Muscle of arm (tissue), 14 donors: ENCODE data around the gene SUSD4. TPM values are rescaled to one million over a fixed set of nuclear protein-coding genes. Genes with fewer than 3 reads are reported as not detected.
"Not testable (repeated sequence)": the region's sequence is repeated elsewhere in the genome, so short reads cannot be mapped to it uniquely, and the experiment has no call there.

ENCODE experiments used
- DNase-seq: peaks from one replicate; pipeline ENCODE4 v3.0.0-alpha.2; 2013
- long read RNA-seq, 11 donors: transcript quantifications; one replicate each; lab custom pipeline, GENCODE V29; 2026
- polyA plus RNA-seq, 12 donors: library from polyadenylated mRNA; unstranded; fragments of 120-200 nt; gene quantifications; one replicate each; pipeline ENCODE4 v1.2.1, GENCODE V29; 2013; ENCODE audit not compliant: insufficient read length in 12 of 12

Gene SUSD4, protein sequence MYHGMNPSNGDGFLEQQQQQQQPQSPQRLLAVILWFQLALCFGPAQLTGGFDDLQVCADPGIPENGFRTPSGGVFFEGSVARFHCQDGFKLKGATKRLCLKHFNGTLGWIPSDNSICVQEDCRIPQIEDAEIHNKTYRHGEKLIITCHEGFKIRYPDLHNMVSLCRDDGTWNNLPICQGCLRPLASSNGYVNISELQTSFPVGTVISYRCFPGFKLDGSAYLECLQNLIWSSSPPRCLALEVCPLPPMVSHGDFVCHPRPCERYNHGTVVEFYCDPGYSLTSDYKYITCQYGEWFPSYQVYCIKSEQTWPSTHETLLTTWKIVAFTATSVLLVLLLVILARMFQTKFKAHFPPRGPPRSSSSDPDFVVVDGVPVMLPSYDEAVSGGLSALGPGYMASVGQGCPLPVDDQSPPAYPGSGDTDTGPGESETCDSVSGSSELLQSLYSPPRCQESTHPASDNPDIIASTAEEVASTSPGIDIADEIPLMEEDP
- polyA plus RNA-seq = 1 to 10 TPM in 10 of 12 donors, not detected in 2; 2.7 to 9.7 (median 4.0) TPM
- long read RNA-seq, donor 1 = 0 reads
- long read RNA-seq, donor 2, partial matches to known transcripts = 0 of 1 reads
- long read RNA-seq, donor 2, other reads (novel, unspliced or antisense) = 0 of 1 reads
- long read RNA-seq, donor 3, partial matches to known transcripts = 0 of 1 reads
- long read RNA-seq, donor 3, other reads (novel, unspliced or antisense) = 0 of 1 reads
- long read RNA-seq, donor 4 = 0 reads
- long read RNA-seq, donor 5, partial matches to known transcripts = 0 of 1 reads
- long read RNA-seq, donor 5, other reads (novel, unspliced or antisense) = 0 of 1 reads
- long read RNA-seq, donor 6 = 0 reads
- long read RNA-seq, donor 7 = 0 reads
- long read RNA-seq, donor 8, partial matches to known transcripts = 0 of 1 reads
- long read RNA-seq, donor 8, other reads (novel, unspliced or antisense) = 0 of 1 reads
- long read RNA-seq, donor 9 = 0 reads
- long read RNA-seq, donor 10 = 0 reads
- long read RNA-seq, donor 11, partial matches to known transcripts = 0 of 1 reads
- long read RNA-seq, donor 11, other reads (novel, unspliced or antisense) = 0 of 1 reads

DNA sequence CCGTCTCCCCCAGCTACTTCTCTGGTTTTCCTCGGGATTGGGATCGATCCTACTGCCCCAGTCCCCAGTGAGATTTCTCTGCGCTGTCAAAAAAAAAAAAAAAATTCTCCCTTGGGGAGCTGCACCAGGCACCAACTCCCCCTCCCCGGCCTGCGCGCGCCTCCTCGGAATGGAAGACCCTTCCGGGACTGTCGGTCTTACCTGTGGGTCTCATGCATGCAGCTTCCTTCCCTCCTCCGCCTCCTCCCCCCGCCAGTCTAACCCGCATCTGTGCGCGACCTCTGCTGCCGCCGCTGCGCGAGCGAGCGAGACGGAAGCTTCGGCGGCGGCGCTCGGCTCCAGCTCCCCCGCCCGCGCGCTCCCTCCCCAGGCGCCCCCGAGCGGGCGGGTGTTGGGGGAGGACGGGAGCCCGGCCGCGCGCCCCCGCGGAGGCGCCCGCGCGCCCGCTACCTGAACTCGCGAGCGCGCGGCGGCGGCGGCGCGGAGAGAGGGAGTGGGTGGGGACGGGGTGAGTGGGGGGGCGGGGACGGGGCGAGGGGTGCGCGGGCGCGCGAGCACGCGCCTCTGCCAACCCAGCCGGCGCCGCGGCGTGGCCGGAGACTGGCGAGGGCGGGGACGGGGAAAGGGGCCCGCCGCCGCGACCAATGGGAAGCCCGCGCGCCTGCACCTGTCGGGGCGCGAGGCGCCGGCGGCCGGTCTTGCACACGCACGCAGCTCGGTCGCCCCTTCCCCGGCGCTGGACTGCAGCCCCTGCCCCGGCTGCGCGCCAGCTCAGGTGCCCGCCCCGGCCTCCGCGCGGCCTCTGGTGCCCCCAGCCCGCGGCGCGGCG is at the start of gene SUSD4:
SUSD4 (minus strand) TSS at position 321 of the 829 bp plus-strand sequence. CDS start 751 bp downstream, outside the sequence.
- DNase-seq = no peak

DNA sequence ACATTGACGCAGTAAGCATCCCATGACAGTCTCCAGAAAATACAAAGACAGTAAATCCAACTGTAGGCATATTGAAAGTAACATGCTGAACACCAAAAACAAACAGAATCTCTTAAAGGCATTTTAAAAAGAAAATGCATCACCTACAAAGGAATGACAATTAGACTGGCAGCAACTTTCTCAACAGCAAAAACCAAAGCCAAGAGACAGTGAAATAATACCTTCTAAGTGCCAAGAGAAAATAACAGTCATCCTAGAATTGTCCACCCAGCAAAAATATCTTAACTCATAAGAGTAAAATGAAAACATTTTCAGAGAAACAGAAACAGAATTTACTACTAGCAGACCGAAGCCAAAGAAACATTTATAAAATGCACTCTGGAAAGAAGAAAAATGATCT is 49.2 kb upstream of the SUSD4 start:
- DNase-seq = no peak

DNA sequence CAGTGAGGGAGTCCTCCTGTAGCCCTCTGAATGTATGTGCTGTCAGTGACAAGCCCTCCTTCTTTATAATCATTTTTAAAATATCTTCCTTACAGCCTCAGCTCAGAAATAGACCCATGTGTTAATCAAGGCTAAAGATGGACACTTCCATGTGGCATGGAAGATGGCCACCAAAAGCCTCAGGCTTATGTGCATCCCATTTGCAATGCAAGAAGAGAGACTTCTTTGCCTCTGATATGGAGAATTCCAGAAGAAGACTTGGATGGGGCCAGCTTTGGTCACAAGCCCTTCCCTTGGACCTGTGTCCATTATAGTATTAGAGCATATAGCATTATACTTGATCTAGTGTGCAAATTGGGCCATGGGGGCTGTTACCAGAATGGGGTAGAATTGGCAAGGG is 47.7 kb upstream of the SUSD4 start:
- DNase-seq = no peak

DNA sequence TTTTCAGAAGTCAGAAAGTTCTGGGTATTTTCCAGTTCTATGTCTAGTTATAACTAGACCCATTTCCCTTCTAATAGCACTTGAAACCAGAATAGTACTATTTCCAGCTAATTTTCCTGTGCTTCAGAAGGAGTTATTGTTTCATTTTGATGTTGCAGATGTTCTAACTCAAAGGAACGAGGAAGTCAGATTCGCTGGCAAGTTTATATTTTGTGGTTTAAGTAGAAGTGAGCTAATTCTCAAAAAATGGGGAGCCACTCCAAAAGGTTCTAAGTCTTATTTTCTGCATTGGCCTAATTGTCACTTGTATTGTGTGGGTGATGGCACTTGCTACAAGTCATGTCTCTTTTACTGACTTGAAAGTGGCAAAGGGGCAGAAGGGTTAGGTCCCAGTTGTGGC is 47.3 kb upstream of the SUSD4 start:
- no peak for DNase-seq

DNA sequence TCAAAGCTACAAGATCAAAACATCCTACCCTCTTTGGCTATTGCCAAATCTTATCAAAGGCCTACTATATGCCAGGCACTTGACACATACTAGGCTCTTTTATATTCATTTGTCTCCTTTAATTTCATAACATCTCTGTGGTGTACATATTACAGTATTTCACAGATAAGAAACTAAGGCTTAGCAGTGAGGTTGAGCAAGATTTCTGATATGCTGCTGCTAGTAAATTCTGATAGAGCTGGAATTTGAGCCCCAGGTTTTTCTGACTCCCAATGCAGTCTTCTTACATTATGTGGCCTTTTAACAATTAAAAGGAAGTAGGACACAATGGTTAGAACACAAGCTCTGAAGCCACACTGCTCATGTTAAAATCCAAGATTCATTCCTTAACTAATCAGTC is 46.1 kb upstream of the SUSD4 start:
- no peak for DNase-seq

DNA sequence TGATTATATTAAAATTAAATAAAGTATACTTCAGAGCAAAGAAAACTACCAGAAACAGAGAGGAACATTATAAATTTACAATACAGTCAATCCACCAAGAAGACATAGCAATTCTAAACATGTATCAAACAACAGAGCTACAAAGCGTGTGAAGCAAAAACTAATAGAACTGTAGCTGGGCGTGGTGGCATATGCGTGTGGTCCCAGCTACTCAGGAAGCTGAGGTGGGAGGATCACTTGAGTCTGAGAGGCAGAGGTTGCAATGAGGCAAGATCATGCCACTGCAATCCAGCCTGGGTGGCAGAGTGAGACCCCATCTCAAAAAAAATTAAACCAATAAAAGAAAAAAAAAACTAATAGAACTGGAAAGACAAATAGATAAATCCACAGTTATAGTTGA is 41.5 kb upstream of the SUSD4 start:
- DNase-seq = no peak

DNA sequence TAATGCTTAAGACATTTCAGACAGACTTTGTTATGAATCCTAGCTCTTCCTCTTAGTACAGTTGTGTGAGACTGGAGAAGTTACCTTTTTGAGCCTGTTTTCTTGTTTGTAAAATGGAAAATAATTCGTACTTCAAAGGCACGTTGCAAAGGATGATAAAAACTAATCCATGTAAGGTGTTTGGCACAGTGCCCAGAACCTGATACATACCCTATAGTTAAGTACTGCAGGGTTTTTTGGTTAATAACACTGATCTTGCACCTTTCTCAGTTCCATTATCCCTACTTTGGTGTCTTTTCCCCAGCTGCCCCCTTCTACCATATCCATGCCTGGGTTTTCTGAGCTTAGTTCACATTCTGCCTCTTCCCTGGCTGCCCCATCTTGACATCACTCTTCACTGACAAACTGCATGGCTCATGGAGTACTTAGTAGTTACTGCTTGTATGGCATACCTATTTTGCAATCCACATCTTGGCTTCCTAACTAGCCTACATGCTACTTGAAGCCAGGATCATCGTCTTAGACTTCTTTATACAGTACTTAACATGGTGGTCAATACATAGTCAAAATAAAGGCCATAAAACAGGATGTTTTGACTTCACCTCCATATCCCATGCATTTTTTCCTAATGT is 39.3 kb upstream of the SUSD4 start:
- DNase-seq = no peak

DNA sequence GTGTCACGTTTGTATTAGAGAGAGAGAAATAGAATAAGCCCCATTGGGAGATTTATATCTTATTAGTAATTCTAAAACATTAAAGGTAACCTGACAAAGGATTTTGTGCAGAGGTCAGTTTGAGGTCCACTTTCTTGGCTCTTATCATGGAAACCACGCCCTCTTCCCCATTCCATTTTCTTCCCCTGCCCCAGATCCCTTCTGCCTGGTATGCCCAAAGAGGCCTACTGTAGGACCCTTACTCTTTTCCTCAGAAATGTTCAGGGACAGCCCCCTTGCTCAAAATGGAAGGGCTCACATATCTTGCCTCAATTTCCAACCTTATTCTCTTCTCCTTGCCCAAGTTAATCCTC is 38.8 kb upstream of the SUSD4 start:
- no peak for DNase-seq

DNA sequence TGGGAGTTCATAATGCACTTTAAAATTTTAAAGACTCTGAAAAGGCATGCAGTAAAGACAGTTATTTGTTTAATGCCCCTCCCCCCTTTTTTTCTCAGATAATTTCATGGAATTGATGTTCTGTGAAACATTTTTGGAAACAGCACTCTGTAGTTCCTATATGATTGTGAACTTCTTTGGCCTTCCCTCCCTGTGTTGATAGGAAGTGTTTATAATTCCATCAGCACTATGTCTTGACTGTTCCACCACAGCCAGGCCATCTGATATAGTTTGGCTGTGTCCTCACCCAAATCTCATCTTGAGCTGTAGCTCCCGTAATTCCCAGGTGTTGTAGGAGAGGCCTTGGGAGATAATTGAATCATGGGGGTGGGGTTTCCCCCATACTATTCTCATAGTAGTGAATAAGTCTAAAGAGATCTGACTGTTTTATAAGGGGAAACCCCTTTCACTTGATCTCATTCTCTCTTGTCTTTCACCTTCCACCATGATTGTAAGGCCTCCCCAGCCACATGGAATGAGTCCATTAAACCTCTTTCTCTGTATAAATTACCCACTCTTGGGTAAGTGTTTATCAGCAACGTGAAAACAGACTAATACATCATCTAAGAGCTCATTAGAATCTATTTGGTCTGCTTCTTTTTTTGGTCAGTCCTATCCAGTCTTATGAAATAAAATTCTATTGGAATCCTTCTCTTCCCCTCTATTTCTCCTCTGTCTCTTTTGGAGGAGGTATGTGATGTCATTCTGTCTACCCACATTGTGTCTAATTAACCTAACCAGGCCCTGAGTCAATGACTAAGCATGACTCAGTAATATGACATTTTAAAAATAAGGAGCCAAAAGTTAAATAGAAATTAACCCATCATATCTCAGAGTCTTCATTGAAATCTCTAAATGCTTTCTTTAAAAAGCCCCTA is 38.2 kb upstream of the SUSD4 start:
- no peak for DNase-seq

DNA sequence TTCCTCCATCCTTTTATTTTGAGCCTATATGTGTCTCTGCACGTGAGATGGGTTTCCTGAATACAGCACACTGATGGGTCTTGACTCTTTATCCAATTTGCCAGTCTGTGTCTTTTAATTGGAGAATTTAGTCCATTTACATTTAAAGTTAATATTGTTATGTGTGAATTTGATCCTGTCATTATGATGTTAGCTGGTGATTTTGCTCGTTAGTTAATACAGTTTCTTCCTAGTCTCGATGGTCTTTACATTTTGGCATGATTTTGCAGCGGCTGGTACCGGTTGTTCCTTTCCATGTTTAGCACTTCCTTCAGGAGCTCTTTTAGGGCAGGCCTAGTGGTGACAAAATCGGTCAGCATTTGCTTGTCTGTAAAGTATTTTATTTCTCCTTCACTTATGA is 35.4 kb upstream of the SUSD4 start:
- not testable (repeated sequence) for DNase-seq

DNA sequence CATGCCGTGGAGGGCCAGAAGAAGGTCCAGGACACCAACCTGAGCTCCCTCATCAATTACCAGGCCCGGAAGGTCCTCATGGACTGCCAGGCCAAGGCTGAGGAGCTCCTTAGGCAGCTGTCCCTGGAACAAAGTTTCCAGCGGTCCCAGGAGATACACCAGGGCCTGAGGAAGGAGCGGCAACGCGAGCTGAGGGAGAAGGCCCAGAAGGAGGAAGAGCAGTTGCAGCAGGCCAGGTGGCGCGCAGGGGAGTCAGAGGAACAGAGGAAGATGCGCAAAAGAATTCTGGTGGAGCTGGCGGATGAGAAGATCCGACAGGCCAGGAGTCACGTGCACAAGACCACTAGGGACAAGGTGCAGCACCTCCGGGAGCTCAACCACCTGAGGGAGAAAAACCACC is 30.7 kb upstream of the SUSD4 start:
- DNase-seq = no peak

DNA sequence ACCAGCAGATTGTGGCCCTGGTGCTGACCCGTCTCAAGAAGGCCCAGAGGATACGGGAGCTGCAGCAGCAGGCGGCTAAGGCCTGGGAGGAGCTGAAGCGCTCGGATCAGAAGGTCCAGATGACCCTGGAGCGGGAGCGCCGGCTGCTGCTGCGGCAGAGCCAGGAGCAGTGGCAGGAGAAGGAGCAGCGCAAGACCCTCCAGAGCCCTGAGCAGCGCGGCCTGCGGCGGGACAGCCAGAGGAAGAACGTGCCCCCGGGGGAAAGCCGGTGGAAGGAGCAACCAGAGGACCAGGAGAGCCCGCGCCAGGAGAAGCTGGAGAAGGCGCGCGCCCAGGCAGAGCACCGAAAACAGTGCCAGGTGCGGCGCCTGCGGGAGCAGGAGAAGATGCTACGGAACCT is 30.3 kb upstream of the SUSD4 start:
- no peak for DNase-seq

DNA sequence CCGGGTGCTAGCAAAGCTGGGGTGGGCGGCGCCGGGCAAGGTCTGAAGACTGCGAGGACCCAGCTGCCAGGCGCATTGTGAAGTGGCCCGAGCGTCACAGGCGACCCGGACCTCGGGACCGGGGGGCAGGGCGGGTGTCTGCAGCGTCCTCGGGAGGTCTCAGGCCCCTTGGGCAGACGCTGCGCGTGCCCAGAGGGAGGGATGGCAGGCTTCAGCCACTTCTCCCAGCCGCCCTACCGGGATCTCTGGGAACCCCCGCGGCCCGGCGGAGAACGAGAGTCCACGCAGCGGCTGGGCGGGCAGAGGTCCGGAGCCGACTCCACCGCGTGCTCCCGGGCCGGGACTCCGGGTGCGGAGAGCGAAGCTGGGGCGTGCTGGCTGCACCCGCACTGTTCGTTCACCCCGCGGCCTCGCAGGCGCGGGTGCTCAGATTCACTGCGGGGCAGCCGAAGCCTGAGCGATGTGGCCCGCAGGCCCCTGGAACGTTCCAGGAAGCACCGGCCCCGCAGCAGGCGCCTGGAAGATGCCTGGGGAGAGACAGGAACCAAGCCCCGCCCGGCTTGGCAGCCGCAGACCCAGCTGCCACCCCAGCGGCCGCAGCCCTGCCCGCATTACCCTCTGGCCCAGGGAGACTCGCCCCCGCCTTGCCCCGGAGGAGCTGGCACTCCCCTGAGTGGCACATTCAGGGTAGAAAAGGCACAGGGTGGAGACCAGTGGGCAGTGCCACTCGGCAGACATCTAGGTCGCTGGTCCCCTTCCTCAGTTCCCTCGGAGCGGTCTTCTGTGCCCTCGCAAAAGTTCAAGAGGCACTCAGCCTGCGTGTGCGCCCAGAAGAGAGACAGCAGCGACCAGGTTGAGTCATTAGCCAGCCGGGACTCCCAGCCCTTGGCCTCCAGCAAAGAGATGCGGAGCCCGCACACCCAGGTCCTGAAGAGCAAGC is 29.6 kb upstream of the SUSD4 start, which contains the start of gene CCDC185:
CCDC185 (plus strand) TSS at position 141 of the 940 bp plus-strand sequence; CDS start at position 202, 61 bp downstream.
- no peak for DNase-seq

DNA sequence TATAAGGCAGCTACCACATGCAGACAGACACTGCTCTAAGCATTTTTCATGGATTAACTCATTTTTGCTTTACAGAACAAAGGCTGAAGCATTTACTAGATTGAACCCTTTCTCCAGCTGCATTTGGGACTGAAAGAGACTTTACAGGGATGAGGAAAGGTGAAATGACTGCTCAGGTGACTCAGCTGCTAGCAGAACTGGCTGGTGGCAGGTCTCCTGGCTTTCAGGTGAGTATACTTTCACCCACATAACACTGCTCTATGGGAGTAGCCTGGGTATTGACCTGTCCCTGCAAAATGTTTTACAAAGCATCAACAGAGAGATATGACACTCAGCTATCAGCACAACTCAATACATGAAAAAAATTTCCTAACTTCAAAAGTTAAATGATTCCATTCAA is 26.6 kb upstream of the SUSD4 start:
- DNase-seq = no peak

DNA sequence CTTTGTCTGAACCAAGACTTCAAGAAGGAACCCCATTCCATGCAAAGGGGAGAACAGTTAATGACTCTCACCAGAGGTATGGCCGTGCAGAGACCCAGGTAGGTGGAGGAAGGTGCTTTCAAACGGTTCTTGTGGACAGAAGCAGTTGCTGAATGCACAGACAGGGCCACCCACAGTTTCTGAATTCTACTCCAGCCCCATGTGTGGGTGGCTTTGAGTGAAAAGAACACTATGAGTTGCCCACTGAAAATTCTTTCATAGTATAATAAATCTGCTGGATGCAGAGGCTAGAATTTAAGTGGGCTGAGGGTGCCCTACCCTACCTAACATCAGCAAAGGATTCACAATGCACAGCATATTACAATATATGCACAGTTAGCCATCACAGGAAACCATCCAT is 22.0 kb upstream of the SUSD4 start:
- DNase-seq = no peak

DNA sequence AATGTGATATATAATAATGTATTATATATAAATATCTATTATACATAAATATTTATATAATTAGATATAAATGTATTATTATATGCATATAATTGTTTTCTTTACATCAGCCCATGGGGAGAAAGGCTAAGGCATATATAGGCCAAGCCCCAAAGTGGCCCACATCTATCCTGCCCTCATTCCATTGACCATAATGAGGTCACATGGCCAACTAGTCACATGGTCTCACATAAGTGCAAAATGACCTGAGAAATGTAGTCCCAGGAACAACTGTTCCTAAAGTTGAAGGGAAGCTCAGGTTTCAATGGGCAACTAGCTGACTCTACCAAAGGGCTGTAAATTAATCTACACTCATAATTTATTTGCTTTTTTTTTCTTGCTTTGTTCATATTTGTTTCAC is 14.8 kb upstream of the SUSD4 start:
- no peak for DNase-seq

DNA sequence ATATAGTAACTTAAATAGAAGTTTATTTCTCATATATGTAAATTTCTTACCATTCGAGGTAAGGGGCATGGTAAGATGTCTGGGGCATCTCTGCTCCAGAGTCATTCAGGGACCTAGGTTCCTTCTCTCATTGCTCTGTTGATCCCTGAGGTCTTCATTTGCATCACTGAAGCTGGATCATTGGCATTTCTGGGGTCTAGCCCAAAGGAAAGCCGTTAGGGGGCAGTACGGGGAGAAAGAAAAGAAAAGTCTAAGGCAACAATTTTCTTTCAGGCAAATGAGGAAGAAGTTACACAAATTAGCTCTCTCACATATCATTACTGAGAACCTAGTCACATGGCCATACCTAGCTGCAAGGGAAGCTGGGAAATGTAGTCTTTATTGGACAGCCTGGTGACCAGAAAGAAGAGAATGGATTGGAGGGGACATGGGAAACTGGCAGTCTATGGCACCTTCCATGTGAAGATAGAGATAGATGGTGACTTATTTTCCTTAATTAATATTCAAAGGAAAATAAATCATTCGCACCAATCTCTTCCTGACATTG is 10.2 kb upstream of the SUSD4 start:
- DNase-seq = no peak

DNA sequence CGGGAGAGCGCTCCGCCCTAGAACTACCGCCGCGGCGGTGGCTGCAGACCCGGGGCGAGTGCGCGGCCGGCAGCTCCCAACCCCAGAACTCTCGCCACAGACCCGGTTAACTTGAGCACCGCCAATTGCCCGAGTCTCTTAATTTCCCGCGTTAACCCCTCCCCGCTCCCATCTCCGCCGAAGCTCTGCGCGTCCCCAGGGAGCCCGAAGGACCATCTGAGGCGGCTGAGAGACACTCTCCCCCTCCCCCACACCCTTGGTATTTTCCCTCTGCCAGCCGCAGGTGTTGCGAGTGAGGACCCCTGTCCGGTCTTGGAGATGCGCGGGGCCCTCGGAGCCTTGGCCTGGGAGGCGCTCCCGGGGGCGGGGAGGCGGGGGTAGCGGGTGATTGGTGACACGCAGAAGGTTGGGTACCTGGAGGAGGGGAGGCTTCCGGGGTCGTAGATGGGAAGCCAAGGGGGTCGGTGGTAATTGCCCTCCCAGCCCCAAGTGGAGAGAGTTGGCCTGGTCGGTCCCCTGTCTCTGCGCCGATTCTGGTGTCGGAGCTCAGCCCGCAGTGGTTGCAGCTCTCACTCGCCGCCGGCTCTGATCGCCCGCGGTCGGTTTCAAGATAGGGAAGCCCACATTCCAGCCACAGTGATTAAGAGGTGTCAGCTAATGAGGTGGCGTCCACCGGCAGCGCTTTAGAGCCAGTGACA is 858 bp upstream of the SUSD4 start:
- no peak for DNase-seq
